NCI-H1436 (cell line): Measurements from ENCODE around the gene LRRC37A2.
"Not testable (repeated sequence)": the region's sequence is repeated elsewhere in the genome, so short reads cannot be mapped to it uniquely, and the experiment has no call there.

Source experiments
- DNase-seq: peaks from one replicate; lab custom pipeline; 2025; lab: John Stamatoyannopoulos, UW

The LRRC37A2 gene

GRCh38 chr17:46512168-46512567 is at the start of gene LRRC37A2:
Gene LRRC37A2 (plus strand): TSS chr17:46512468. CDS start chr17:46512713, 245 bp downstream.
- DNase-seq, result not testable (repeated sequence)

- not testable (repeated sequence) for DNase-seq
Measured at GRCh38 chr17:46467618-46468017, 44.6 kb upstream of the LRRC37A2 start.

- not testable (repeated sequence) for DNase-seq
Measured at GRCh38 chr17:46474489-46474888, 37.8 kb upstream of the LRRC37A2 start.

GRCh38 chr17:46475583-46475982 is 36.7 kb upstream of the LRRC37A2 start:
- not testable (repeated sequence) for DNase-seq

GRCh38 chr17:46478823-46479222 is 33.4 kb upstream of the LRRC37A2 start:
- DNase-seq, result not testable (repeated sequence)

- DNase-seq, result not testable (repeated sequence)
Measured at GRCh38 chr17:46481310-46481709, 31.0 kb upstream of the LRRC37A2 start.

GRCh38 chr17:46492021-46492420 is 20.2 kb upstream of the LRRC37A2 start:
- DNase-seq, result not testable (repeated sequence)

- DNase-seq, result not testable (repeated sequence)
Measured at GRCh38 chr17:46499437-46500139, 12.7 kb upstream of the LRRC37A2 start.

- DNase-seq, result not testable (repeated sequence)
Measured at GRCh38 chr17:46505896-46506295, 6.4 kb upstream of the LRRC37A2 start.

GRCh38 chr17:46534716-46535115 is 22.4 kb downstream of the LRRC37A2 start:
- DNase-seq, result not testable (repeated sequence)

- DNase-seq, result not testable (repeated sequence)
Measured at GRCh38 chr17:46548607-46549006, 36.3 kb downstream of the LRRC37A2 start.

- DNase-seq, result not testable (repeated sequence)
Measured at GRCh38 chr17:46559155-46559554, 46.9 kb downstream of the LRRC37A2 start.

GRCh38 chr17:46560048-46560447 is 47.8 kb downstream of the LRRC37A2 start:
- DNase-seq, result not testable (repeated sequence)

GRCh38 chr17:46566284-46566683 is 54.0 kb downstream of the LRRC37A2 start:
- not testable (repeated sequence) for DNase-seq

GRCh38 chr17:46566980-46567379 is 54.7 kb downstream of the LRRC37A2 start:
- DNase-seq, result not testable (repeated sequence)

GRCh38 chr17:46571796-46572195 is 59.5 kb downstream of the LRRC37A2 start:
- DNase-seq, result not testable (repeated sequence)

- DNase-seq, result not testable (repeated sequence)
Measured at GRCh38 chr17:46579083-46580075, 67.1 kb downstream of the LRRC37A2 start, which contains the start of gene ARL17A. Gene ARL17A (minus strand): TSS chr17:46579691. CDS start chr17:46576322, 3,369 bp downstream.

- DNase-seq, result not testable (repeated sequence)
Measured at GRCh38 chr17:46580082-46580481, 67.8 kb downstream of the LRRC37A2 start.

GRCh38 chr17:46585444-46585843 is 73.2 kb downstream of the LRRC37A2 start:
- DNase-seq, result not testable (repeated sequence)

- not testable (repeated sequence) for DNase-seq
Measured at GRCh38 chr17:46590157-46591146, 78.2 kb downstream of the LRRC37A2 start, which contains the start of gene NSF. Gene NSF (plus strand): TSS chr17:46590669. CDS start chr17:46590776, 107 bp downstream.

- DNase-seq, result not testable (repeated sequence)
Measured at GRCh38 chr17:46591332-46591731, 79.1 kb downstream of the LRRC37A2 start.
